SK-N-SH (cell line): Measurements from ENCODE around the gene CCDC187. TPM values are rescaled to one million over a fixed set of nuclear protein-coding genes. Genes with fewer than 3 reads are reported as not detected.

ENCODE experiments used
- CTCF ChIA-PET: fragments of 300-600, 350-600 bp; formaldehyde crosslinking; extraction: SDS; loops from one replicate; lab custom pipeline; 2021; lab: Yijun Ruan, JAX
- POLR2A ChIA-PET: fragments of 350-600 bp; sonication (Branson Sonifier 250); formaldehyde crosslinking; extraction: SDS; loops from one replicate; lab custom pipeline; 2020; ENCODE audit warnings: antibody characterized with exemption, inconsistent platforms; lab: Yijun Ruan, JAX
- DNase-seq: peaks from one replicate; pipeline ENCODE4 v3.0.0; 2012
- H2AFZ ChIP-seq: fragments of 200-600 bp; sonication (generic); 2 replicates; pipeline ENCODE4 v1.8.1; 2016; ENCODE audit warnings: antibody characterized with exemption, mild to moderate bottlenecking, low read depth
- H3F3A ChIP-seq: fragments of 200-600 bp; sonication (generic); replicated peaks from 2 replicates; pipeline ENCODE3; 2016; ENCODE audit warnings: antibody characterized with exemption, mild to moderate bottlenecking; ENCODE audit not compliant: insufficient read depth
- H3K27ac ChIP-seq, 2 experiments: fragments of 200-500 bp in 1 of 2; fragments of 200-600 bp in 1 of 2; sonication (Bioruptor generic) in 1 of 2; sonication (generic), shearing (Covaris generic) in 1 of 2; 2 replicates each; pipeline versions ENCODE4 v1.5.1 to v1.6.1; 2014 to 2016; ENCODE audit warnings: low read depth in 2 of 2, inconsistent platforms in 1 of 2, low read length in 1 of 2, mild to moderate bottlenecking in 1 of 2, mixed read lengths in 1 of 2
- H3K27me3 ChIP-seq: fragments of 200-600 bp; sonication (generic), shearing (Covaris generic); 2 replicates; pipeline ENCODE4 v1.6.1; 2016; ENCODE audit warnings: mixed run types; ENCODE audit not compliant: insufficient read depth
- H3K36me3 ChIP-seq, 2 experiments: fragments of 200-500 bp in 1 of 2; fragments of 200-600 bp in 1 of 2; sonication (Bioruptor generic) in 1 of 2; sonication (generic) in 1 of 2; replicated peaks in 1 of 2; 2 replicates each; pipeline versions ENCODE3 to v1.5.1; 2014 to 2016; ENCODE audit warnings: low read length in 1 of 2, mild to moderate bottlenecking in 1 of 2; ENCODE audit not compliant: insufficient read depth in 2 of 2, control insufficient read depth in 1 of 2
- H3K4me1 ChIP-seq, 2 experiments: fragments of 200-500 bp in 1 of 2; fragments of 200-600 bp in 1 of 2; sonication (Bioruptor generic) in 1 of 2; sonication (generic), shearing (Covaris generic) in 1 of 2; 2 replicates each; pipeline versions ENCODE4 v1.5.1 to v1.6.1; 2014 to 2016; ENCODE audit warnings: low read depth in 1 of 2, low read length in 1 of 2, mixed run types in 1 of 2; ENCODE audit not compliant: insufficient read depth in 2 of 2, control insufficient read depth in 1 of 2
- H3K4me2 ChIP-seq: fragments of 200-600 bp; sonication (generic), shearing (Covaris generic); 2 replicates; pipeline ENCODE4 v1.6.1; 2017; ENCODE audit warnings: mixed run types
- H3K4me3 ChIP-seq, 2 experiments: fragments of 200-500 bp in 1 of 2; fragments of 200-600 bp in 1 of 2; sonication (Bioruptor generic) in 1 of 2; sonication (generic), shearing (Covaris generic) in 1 of 2; 2 replicates each; pipeline versions ENCODE4 v1.5.1 to v1.8.1; 2014 to 2016; ENCODE audit warnings: low read depth in 2 of 2, inconsistent platforms in 1 of 2, low read length in 1 of 2, mild to moderate bottlenecking in 1 of 2, mixed read lengths in 1 of 2, moderate library complexity in 1 of 2
- H3K79me2 ChIP-seq: fragments of 200-600 bp; sonication (generic); 2 replicates; pipeline ENCODE4 v1.8.1; 2017; ENCODE audit warnings: mild to moderate bottlenecking; ENCODE audit not compliant: insufficient read depth
- H3K9ac ChIP-seq: fragments of 200-600 bp; sonication (generic); 2 replicates; pipeline ENCODE4 v1.6.1; 2017; ENCODE audit warnings: mixed run types
- H3K9me2 ChIP-seq: fragments of 200-600 bp; sonication (generic); 2 replicates; pipeline ENCODE4 v1.6.1; 2017; ENCODE audit warnings: mixed run types
- H3K9me3 ChIP-seq: fragments of 200-600 bp; sonication (generic); 2 replicates; pipeline ENCODE4 v1.6.1; 2017; ENCODE audit warnings: mixed run types, mild to moderate bottlenecking, moderate library complexity
- H4K20me1 ChIP-seq: fragments of 200-600 bp; sonication (generic); 2 replicates; pipeline ENCODE4 v1.6.1; 2017; ENCODE audit warnings: mild to moderate bottlenecking, mixed run types; ENCODE audit not compliant: insufficient read depth
- CHD2 ChIP-seq: fragments of 150-350 bp; IDR thresholded peaks from 2 replicates; pipeline ENCODE4 v1.6.1; 2018; ENCODE audit warnings: low read length; ENCODE audit not compliant: partially characterized antibody
- ELF1 ChIP-seq: IDR thresholded peaks from 2 replicates; pipeline ENCODE4 v1.4.0; 2012
- EP300 ChIP-seq, 2 experiments: IDR thresholded peaks; 2 replicates each; pipeline versions ENCODE4 v1.4.0 to v1.6.1; 2012; ENCODE audit warnings: borderline replicate concordance in 1 of 2, low read depth in 1 of 2, low read length in 1 of 2
- FOXM1 ChIP-seq: IDR thresholded peaks from 2 replicates; pipeline ENCODE4 v1.4.0; 2012; ENCODE audit warnings: low read depth, mild to moderate bottlenecking
- IRF3 ChIP-seq: fragments of 150-350 bp; IDR thresholded peaks from 2 replicates; pipeline ENCODE4 v1.6.1; 2016; ENCODE audit warnings: mild to moderate bottlenecking, low read depth, low read length
- JUND ChIP-seq: IDR thresholded peaks from 2 replicates; pipeline ENCODE4 v1.4.0; 2012
- PBX3 ChIP-seq: IDR thresholded peaks from 2 replicates; pipeline ENCODE4; 2012
- TCF12 ChIP-seq: IDR thresholded peaks from 2 replicates; pipeline ENCODE4 v1.4.0; 2012
- YY1 ChIP-seq: IDR thresholded peaks from 2 replicates; pipeline ENCODE4 v1.4.0; 2012; ENCODE audit warnings: low read depth, mild to moderate bottlenecking
- ZBTB33 ChIP-seq: IDR thresholded peaks from 2 replicates; pipeline ENCODE4 v1.4.0; 2012; ENCODE audit warnings: low read depth, borderline replicate concordance
- WGBS: methylation state at CpG from one replicate; pipeline ENCODE4 v1.1.6; 2017; ENCODE audit warnings: low lambda C conversion rate; 5-methylcytosine and 5-hydroxymethylcytosine counted together
- polyA plus RNA-seq, 3 experiments: library from polyadenylated mRNA; depleted of rRNA; stranded (reverse); fragments of >200 nt; gene quantifications; 2 replicates each; pipeline ENCODE4 v1.2.3, GENCODE V29; 2012

CCDC187 gene
- polyA plus RNA-seq, 1 of the 3 experiments (the other 2 are of a cell fraction): not detected

GRCh38 chr9:136260936-136261472, 42.9 kb downstream of the CCDC187 start:
- 63% methylated on average over 18 of the region's 20 CpGs for WGBS
- no peak for DNase-seq
- H3K9ac ChIP-seq: no peak overlapping the region
- no peaks in the 10 kb centered on the region for H3K79me2 ChIP-seq
- no peak overlapping the region for H3K27ac ChIP-seq
- POLR2A ChIA-PET: no interaction called here
- H4K20me1 ChIP-seq: no peaks in the 10 kb centered on the region
- H3K4me1 ChIP-seq: no peaks in the 10 kb centered on the region; a peak in 1 of 4 replicates
- H2AFZ ChIP-seq: no peak overlapping the region
- no peaks in the 10 kb centered on the region for H3K36me3 ChIP-seq
- H3K9me2 ChIP-seq: no peaks in the 10 kb centered on the region
- no peaks in the 10 kb centered on the region for H3F3A ChIP-seq
- CTCF ChIA-PET: interaction anchor here (1.0 to 2.0 kb wide), 4 partner anchors 35 to 127 kb away, joined by 3 to 7 read pairs (median 4); no protein-coding TSS in a partner anchor
- H3K4me3 ChIP-seq: no peak overlapping the region
- TF ChIP-seq TCF12: no peak
- TF ChIP-seq PBX3: no peak
- no peaks in the 10 kb centered on the region for H3K27me3 ChIP-seq
- no peak overlapping the region for H3K4me2 ChIP-seq
- H3K9me3 ChIP-seq: no peaks in the 10 kb centered on the region

- Histone ChIP-seq H3K27ac (no peak overlapping the region), H3K27me3 (no peaks in the 10 kb centered on the region), H4K20me1 (no peaks in the 10 kb centered on the region), H3K79me2 (no peaks in the 10 kb centered on the region), H3K4me2 (no peak overlapping the region), H3K9ac (no peak overlapping the region), H3K36me3 (no peaks in the 10 kb centered on the region), H3K9me2 (no peaks in the 10 kb centered on the region), H3K4me1 (no peaks in the 10 kb centered on the region; a peak in 1 of 4 replicates), H2AFZ (no peak overlapping the region), H3K4me3 (no peak overlapping the region), H3K9me3 (no peaks in the 10 kb centered on the region), H3F3A (no peaks in the 10 kb centered on the region)
- ChIA-PET CTCF (interaction anchor here (1.0 to 2.0 kb wide), 4 partner anchors 34 to 126 kb away, joined by 3 to 7 read pairs (median 4); no protein-coding TSS in a partner anchor), POLR2A (no interaction called here)
- no peak for TF ChIP-seq TCF12
- no peak for TF ChIP-seq YY1
- TF ChIP-seq FOXM1: no peak
- no peak for TF ChIP-seq ZBTB33
- TF ChIP-seq PBX3: no peak
- no peak for TF ChIP-seq JUND
- TF ChIP-seq EP300 (IDR thresholded peaks at IDR 0.05; ENCODE audit: borderline replicate concordance in 1 of 2, low read depth in 1 of 2, low read length in 1 of 2): no peak
- TF ChIP-seq ELF1: no peak
- TF ChIP-seq CHD2: no peak
- TF ChIP-seq IRF3: no peak
- DNase-seq: no peak
- WGBS: 68% methylated on average over 7 of the region's 10 CpGs
Observed at GRCh38 chr9:136260521-136260920, 43.4 kb downstream of the CCDC187 start.
